Glutamatergic neuron (in vitro differentiated cells): ENCODE measurements around the gene IFI44L. TPM values are rescaled to one million over a fixed set of nuclear protein-coding genes. Genes with fewer than 3 reads are reported as not detected.

ENCODE experiments used
- DNase-seq: peaks from one replicate; pipeline ENCODE4 v3.0.0; 2022
- H3K27ac Mint-ChIP-seq: one replicate; pipeline ENCODE4 v1.8.0; 2020; ENCODE audit warnings: mild to moderate bottlenecking, mixed read lengths, inconsistent platforms; ENCODE audit not compliant: unreplicated experiment
- H3K27me3 Mint-ChIP-seq: one replicate; pipeline ENCODE4 v1.8.0; 2020; ENCODE audit warnings: mild to moderate bottlenecking, moderate library complexity, mixed read lengths, inconsistent platforms; ENCODE audit not compliant: unreplicated experiment
- H3K36me3 Mint-ChIP-seq: one replicate; pipeline ENCODE4 v1.8.0; 2020; ENCODE audit warnings: mild to moderate bottlenecking, mixed read lengths, inconsistent platforms; ENCODE audit not compliant: unreplicated experiment
- H3K4me1 Mint-ChIP-seq: one replicate; pipeline ENCODE4 v1.8.0; 2020; ENCODE audit warnings: mild to moderate bottlenecking, low read depth, mixed read lengths, inconsistent platforms; ENCODE audit not compliant: unreplicated experiment
- H3K4me3 Mint-ChIP-seq: one replicate; pipeline ENCODE4 v1.8.0; 2020; ENCODE audit warnings: mild to moderate bottlenecking, mixed read lengths, inconsistent platforms; ENCODE audit not compliant: unreplicated experiment
- H3K9me3 Mint-ChIP-seq: one replicate; pipeline ENCODE4 v1.8.0; 2020; ENCODE audit warnings: mild to moderate bottlenecking, moderate library complexity, mixed read lengths, inconsistent platforms; ENCODE audit not compliant: unreplicated experiment
- total RNA-seq: library from RNA; stranded (reverse); fragmentation: NEBNext Ultra II Directional; extraction: Animal tissue kit (Norgen Biotek cat#: 25700); gene quantifications from one replicate; pipeline ENCODE4 v1.2.1, GENCODE V29; 2021; ENCODE audit not compliant: unreplicated experiment
- TF ChIP-seq, protein P1 (sequence below): fragments of 200-600 bp; sonication (generic); IDR thresholded peaks from one replicate; pipeline ENCODE4 v1.5.0; 2021; ENCODE audit not compliant: partially characterized antibody, unreplicated experiment

The IFI44L gene
- total RNA-seq, 1 donor from 2014 or later: not detected

DNA sequence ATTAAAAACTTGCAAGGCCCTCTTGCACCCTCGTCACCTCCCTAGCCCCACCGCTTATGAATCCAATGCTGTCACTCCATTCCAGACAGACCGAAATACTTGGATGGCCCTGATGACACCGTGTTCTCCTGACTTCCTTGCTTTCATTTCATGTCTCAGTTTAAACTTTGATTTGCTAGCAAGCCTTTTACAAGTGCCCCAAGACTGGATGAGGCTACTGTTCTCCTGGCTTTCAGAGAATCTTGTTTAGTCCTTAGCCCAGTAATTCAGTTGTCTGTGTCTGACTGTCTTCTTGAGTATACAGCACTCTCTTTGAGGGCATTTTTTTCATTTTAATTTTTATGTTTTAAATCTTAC is 824 bp upstream of the IFI44L start:
- Mint-ChIP-seq H3K4me3 (no peak overlapping the region), H3K9me3 (no peaks in the 10 kb centered on the region), H3K27me3 (no peaks in the 10 kb centered on the region), H3K4me1 (no peaks in the 10 kb centered on the region), H3K27ac (no peak overlapping the region), H3K36me3 (no peaks in the 10 kb centered on the region)
- TF ChIP-seq, protein P1, sequence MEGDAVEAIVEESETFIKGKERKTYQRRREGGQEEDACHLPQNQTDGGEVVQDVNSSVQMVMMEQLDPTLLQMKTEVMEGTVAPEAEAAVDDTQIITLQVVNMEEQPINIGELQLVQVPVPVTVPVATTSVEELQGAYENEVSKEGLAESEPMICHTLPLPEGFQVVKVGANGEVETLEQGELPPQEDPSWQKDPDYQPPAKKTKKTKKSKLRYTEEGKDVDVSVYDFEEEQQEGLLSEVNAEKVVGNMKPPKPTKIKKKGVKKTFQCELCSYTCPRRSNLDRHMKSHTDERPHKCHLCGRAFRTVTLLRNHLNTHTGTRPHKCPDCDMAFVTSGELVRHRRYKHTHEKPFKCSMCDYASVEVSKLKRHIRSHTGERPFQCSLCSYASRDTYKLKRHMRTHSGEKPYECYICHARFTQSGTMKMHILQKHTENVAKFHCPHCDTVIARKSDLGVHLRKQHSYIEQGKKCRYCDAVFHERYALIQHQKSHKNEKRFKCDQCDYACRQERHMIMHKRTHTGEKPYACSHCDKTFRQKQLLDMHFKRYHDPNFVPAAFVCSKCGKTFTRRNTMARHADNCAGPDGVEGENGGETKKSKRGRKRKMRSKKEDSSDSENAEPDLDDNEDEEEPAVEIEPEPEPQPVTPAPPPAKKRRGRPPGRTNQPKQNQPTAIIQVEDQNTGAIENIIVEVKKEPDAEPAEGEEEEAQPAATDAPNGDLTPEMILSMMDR: no peak
- DNase-seq: no peak

DNA sequence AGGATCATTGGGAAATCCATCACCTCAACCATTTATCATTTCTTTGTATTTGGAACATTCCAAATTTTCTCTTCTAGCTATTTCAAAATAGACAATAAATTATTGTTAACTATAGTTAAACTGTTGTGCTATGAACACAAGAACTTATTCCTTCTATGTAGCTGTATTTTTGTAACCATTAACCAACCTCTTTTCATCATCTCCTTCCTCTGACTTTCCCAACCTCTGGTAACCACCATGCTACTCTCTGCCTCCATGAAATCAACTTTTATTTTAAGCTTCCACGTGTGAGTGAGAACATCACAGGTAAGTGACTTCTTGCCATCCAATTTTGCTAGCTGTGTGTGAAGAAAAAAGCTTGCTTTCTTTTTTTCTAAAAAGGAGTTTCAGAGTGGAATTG is 418 bp downstream of the IFI44L start:
- no peaks in the 10 kb centered on the region for H3K36me3 Mint-ChIP-seq
- H3K4me1 Mint-ChIP-seq: no peaks in the 10 kb centered on the region
- H3K4me3 Mint-ChIP-seq: no peak overlapping the region
- H3K9me3 Mint-ChIP-seq: no peaks in the 10 kb centered on the region
- TF ChIP-seq, protein P1: no peak
- DNase-seq: no peak
- H3K27ac Mint-ChIP-seq: no peak overlapping the region
- H3K27me3 Mint-ChIP-seq: no peaks in the 10 kb centered on the region

DNA sequence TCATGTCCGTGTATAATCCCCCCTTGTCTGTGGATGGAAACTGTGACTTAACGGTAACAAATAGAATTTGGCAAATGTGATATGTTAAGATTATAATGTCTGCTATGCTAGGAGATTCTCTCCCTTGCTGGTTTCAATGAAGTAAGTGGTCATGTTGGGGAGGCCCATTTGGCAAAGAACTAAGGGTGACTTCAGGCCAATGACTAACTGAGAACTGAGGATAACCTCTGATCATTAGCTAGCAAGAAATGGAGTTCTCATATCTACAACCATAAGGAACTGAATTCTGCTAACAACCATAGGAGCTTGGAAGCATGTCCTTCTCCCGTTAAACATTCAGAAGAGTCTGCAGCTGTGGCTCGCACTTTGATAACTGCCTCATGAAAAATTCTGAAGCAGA is 2.3 kb downstream of the IFI44L start:
- H3K9me3 Mint-ChIP-seq: no peaks in the 10 kb centered on the region
- H3K27ac Mint-ChIP-seq: no peak overlapping the region
- DNase-seq: no peak
- H3K36me3 Mint-ChIP-seq: no peaks in the 10 kb centered on the region
- no peaks in the 10 kb centered on the region for H3K4me1 Mint-ChIP-seq
- H3K27me3 Mint-ChIP-seq: no peaks in the 10 kb centered on the region
- H3K4me3 Mint-ChIP-seq: no peak overlapping the region
- TF ChIP-seq, protein P1: no peak

DNA sequence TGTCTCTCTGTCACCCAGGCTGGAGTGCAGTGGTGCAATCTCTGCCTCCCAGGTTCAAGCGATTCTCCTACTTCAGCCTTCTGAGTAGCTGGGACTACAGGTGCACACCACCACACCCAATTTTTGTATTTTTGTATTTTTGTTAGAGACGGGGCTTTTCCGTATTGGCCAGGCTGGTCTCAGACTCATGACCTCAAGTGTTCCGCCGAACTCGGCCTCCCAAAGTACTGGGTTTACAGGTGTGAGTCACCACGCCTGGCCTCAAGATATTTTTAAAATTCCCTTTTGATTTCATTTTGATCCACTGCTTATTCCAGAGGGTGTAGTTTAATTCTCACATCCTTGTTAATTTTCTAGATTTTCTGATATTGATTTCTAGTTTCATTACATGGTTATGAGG is 3.8 kb downstream of the IFI44L start:
- Mint-ChIP-seq H3K27me3 (no peaks in the 10 kb centered on the region), H3K27ac (no peak overlapping the region), H3K4me1 (no peaks in the 10 kb centered on the region), H3K9me3 (no peaks in the 10 kb centered on the region), H3K4me3 (no peak overlapping the region), H3K36me3 (no peaks in the 10 kb centered on the region)
- DNase-seq: no peak
- TF ChIP-seq, protein P1: no peak

DNA sequence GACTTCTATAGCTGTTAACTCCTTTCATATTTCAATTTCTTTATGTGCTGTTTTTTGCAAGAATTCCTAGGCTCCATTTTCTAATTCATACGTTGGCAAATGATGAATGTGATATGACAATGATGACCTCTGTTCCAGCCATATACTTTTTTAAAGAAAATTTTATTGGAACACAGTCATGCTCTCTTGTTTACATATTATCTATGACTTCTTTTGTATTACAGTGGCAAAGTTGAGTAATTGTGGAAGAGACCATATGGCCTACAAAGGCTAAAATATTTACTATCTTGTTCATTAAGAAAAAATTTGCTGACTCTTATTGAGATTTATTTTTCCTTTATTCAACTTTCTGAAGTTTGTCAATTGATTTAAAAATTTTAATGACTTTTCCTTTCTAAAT is 7.1 kb downstream of the IFI44L start:
- H3K27ac Mint-ChIP-seq: no peak overlapping the region
- H3K4me3 Mint-ChIP-seq: no peak overlapping the region
- no peaks in the 10 kb centered on the region for H3K27me3 Mint-ChIP-seq
- no peaks in the 10 kb centered on the region for H3K4me1 Mint-ChIP-seq
- no peaks in the 10 kb centered on the region for H3K9me3 Mint-ChIP-seq
- no peak for DNase-seq
- no peaks in the 10 kb centered on the region for H3K36me3 Mint-ChIP-seq
- TF ChIP-seq, protein P1: no peak
